GM15510 (cell line): ENCODE data around the gene ZBTB20.

Source experiments
- POLR2A ChIP-seq: IDR thresholded peaks from 3 replicates; pipeline ENCODE4 v1.6.1; 2011; ENCODE audit warnings: borderline replicate concordance; ENCODE audit not compliant: insufficient read length; ENCODE audit errors: extremely low read depth

ZBTB20 gene

DNA sequence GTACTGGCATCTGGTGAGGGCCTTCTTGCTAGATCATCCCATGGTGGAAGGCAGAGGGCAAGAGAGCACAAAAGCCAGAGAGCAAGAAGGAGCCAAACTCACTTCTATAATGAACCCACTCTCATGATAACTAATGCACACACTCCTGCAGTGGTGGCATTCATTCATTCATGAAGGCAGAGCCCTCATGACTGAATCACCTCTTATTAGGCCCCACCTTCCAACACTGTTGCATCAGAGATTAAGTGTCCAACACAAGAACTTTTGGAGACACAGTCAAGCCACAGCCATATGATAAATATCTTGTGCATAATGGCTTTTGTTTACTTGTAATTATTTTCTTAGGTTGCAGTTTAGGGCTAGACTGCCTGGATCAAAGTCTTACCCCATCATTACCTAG, 670.6 kb downstream of the ZBTB20 start:
- TF ChIP-seq POLR2A: no peak

DNA sequence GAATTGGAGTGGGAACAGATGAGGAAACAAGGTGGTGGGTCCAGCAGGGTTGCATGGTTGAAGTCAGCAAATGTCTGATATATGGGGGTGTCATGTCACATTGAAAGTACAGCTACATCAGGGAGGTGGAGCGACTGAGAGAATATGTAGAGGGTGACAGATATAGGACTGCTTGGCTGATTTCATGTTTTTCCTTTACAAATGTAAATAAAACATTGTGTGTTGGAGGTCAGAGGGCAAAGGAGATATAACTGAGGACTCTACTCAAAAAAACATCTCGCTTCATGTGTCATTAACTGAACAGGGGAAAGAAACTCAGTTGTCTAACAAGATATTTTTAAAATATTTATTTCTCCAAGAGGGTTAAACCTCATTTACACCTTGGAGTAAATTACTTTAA, 675.6 kb downstream of the ZBTB20 start:
- TF ChIP-seq POLR2A: no peak

DNA sequence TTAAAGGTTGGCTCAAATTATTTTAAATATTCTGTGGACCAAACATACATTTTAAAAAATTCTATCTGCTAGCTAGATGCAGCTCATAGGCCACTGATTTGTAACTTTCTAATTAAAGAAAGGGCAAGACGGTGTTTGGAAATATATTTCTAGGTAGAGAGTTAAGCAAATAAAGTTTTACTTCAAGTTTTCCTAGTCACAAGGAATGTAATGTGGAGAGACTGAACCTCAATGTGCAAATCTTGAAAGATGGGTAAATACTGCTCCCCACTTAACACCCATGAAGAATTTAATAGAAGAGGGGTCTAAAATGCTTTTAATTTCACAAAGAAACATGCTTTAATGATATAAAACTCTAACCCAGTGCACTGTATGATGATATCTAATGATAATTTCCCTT, 678.0 kb downstream of the ZBTB20 start:
- no peak for TF ChIP-seq POLR2A

DNA sequence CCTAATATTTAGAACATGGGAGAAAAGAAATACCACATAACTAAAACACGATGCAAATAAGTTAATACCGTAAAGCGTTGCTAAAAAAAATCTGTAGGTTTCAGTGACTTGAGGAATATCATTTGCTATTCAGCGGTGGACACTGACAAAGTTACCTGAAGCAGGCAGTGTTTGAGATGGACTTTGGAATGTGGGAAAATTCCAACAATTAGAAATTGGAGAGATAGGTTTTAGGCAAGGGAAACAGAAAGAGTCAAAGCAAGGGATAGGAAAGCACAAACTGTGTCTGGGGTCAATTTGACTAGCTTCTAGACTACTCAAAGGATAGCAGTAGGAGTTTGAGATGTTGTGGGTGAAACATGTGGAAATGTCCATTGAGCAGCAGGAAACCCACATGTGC, 680.3 kb downstream of the ZBTB20 start:
- TF ChIP-seq POLR2A: no peak

DNA sequence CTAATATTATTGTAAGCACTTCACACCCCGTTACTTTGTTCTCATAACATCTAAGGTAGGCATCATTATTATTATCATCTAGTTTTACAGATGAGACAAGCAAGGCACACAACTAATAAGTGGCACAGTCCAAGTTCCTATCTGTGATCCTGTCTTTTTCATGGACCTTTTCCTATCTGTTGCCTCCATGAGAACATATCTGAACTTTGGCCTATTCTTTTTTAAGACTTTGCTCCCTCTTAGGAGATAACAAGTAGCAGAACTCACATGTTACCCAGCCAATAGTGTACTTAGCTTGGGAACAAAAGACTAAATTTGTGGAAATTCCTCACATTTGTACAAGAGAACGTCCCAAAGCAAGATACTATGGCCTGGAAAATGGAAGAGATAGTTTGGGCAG, 680.8 kb downstream of the ZBTB20 start:
- no peak for TF ChIP-seq POLR2A

DNA sequence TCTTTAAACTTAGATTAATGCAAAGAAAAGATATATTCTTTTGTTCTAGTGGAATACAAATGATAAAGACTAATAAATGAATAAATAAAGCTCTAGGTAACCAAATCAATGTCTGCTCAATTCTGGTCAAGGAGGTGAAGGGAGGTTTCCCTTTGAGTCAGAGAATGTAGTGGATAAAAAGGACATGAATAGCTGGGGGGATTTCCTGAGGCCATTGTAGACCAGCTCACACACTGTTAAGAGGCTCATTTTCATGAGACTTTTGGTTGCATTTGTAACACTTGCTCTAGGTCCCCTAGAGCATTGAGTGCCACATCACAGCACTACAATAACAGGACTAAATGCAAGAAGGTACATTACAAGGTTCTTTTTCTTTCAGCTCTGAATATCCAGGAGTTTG, 682.5 kb downstream of the ZBTB20 start:
- TF ChIP-seq POLR2A: no peak

DNA sequence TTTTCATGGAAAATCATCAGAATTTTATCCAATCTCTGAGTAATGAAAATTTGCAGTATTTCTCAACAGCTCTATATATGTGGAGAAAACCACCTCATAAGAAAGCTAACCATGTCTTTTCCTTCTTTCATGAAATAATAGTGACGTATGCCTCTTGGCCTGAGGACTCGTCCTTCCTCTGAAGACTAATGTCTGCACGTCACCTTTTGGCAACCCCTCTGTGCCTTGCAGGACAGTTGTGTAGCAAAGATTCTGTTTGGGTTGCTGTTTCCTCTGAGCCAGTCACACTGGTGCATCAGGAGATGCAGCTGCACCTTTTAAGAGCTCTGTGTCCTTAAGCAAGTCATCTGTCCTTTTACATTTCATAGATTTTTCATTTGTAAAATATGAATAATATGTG, 684.3 kb downstream of the ZBTB20 start:
- TF ChIP-seq POLR2A: no peak

DNA sequence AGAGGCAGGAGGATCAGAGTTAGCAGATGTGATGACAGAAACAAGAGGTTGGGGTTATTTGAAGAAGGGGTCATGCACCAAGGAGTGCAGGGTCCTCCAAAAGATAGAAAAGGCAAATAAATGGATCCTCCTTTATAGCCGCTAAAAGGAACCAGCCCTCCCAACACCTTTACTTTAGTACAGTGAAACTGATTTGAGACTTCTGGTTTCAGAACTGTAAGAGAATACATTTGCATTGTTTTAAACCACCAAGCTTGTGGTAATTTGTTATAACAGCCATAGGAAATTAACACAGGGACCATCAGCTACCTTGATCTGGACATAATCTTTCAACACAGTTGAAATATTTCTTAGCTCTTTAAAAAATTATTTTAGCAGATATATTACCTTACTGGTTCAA, 686.6 kb downstream of the ZBTB20 start:
- TF ChIP-seq POLR2A: no peak

DNA sequence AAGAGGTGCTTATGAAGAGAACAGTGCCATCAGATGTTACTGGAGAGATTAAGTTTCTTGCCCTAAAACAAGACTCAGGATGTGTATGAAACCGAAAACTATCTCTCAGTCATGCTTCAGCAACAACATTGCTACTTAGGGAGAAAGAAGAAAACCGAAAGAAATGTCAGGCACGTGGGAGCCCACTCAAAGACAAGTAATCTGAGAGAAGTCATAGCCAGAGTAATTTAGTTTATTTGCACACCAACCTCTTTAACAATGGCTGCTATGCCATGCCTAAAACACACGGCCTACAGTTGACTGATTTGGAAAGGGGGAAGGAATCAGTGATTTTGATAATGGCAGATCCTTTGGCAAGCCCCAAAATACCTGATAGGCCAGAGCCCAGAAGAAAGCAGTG, 690.3 kb downstream of the ZBTB20 start:
- no peak for TF ChIP-seq POLR2A

DNA sequence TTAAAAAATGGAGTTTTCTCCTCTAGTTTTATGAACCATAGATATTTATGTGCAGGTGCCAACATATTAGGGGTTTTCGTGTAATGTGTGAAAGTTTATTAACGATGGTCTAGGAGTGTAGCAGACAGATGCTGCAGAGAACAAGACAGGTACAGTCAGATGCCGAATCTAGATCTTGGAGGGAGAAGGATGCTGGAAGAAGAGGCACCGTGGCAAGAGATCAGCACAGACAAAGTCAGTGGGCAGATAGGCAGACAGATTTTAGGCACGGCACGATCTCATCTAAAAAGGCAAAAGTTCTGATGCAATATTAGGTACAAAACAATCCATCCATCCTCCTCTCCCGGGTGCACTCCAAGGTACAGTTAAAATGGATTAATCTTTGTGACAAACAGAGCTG, 691.7 kb downstream of the ZBTB20 start:
- TF ChIP-seq POLR2A: no peak

DNA sequence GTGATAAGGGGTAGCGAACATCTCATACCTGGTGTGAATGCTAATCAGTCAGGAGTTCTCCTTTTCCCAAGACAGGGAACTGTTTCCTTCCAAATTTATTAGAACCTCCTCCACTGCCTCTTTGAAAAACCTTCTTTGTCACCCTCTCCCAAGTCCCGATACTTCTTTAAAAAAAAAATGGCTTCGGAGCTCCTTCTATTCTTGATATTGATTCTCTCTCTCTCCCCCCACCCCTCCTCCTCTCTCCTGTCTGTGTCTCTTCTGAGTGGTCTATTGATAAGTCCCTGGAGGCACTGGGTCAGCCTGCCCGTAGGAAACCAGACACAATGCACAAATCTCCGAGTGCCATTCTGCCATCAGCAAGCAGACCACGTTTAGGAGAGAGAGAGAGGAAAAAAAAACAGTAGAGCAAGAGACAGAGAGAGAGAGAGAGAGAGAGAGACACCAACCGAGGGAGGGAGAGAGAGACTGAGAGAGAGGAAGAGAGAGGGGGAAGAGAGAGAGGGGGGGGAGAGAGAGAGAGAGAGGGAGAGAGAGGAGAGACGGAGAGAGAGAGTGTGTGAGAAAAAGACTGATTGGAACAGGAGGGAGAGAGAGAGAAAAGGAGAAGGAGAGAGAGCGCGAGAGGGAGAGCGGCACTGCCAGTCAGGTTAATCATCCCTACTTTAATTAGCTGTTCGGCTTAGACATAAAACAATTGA, 692.4 kb downstream of the ZBTB20 start:
- no peak for TF ChIP-seq POLR2A

DNA sequence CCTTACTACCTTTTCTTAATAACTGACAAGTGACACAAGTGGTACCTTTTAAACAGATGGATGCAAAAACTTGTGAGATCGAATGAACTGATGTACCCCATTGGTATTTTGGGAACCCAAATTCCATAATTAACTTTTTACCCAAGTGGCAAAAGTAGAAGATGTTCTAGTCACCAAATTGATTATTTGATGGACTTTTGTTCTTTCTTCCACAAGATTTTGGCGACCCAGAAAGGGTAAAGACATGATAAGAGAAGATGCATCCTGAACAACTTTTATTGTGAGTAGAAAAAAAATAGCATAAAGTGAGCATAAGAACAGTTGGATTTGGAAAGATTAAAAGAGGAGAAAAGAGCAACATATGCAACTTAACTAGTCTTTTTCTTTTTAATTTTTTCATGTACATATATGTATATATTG, 693.7 kb downstream of the ZBTB20 start:
- TF ChIP-seq POLR2A: no peak

DNA sequence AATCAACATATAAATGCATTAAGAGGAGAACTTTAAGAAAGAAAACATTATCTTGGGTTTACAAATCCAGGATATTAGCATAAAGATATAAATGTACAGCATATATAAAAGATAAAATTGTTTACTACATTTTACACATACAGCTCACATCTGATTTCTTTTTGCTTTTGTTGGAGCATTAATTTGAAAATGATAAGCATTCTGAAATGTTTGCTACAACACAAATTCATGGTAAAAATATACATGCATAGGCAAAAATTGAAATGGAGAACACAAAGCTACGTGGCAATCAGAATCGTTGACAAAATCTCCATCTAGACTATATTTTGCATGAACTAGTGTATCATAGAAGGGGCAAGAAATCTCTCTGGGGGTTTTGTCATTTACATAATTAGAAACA, 694.2 kb downstream of the ZBTB20 start:
- no peak for TF ChIP-seq POLR2A

DNA sequence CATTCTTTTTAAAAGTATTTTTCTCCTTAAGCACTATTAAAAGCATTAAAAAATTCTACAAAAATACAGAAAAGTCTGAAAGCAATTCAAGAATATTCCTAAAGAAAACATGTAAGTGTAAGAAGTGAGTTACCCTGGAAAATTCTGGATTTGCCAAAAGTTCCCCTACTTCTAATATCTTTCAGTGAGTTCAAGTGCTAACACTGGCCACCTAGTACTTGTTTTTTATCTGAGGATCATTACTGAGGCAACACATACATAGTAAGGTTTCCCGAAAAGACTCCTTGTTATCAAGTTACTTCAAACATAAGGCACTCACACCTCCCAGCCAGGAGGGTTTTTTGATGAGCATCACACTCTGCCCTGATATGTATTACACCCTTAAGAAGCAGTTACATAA, 694.8 kb downstream of the ZBTB20 start:
- TF ChIP-seq POLR2A: no peak

DNA sequence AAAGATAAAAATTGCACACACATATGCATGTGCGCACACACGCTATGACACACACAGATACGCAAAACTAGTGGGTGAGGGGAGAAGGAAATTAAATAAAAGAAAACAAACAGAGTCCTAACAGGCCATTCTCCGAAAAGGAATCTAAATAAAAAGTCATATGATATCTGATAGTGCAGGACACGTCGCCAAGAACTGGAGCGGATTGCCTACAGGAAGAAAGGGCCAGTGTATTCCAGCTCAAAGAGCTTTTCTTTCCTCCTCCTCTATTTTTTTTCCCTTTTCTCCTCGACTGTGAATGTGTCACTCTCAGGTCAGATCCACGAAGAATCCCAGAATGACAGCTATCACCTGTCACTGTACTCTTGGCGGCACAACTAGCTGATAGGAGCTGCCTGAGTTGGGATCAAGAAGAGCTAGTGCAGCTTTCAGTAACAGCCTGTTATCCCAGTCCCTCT, 695.5 kb downstream of the ZBTB20 start:
- TF ChIP-seq POLR2A: no peak

DNA sequence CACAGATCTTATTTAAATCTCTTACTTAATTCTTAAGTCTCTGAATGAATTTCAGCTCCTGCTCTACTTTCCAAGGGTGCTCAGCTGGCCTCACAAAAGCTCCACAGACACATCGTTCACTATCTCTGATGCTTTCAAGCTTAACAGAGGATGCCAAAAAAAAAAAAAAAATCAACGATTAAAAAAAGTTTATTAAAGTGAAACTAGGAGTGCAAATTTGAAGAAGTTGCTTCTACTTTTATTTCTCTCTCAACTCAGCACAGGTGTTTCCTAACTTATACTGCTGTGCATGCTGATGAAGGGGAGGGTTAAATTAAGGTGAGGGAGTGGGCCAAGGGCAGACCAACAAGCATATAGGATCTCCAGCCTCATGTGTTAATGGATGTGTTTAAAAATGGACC, 696.0 kb downstream of the ZBTB20 start:
- no peak for TF ChIP-seq POLR2A

DNA sequence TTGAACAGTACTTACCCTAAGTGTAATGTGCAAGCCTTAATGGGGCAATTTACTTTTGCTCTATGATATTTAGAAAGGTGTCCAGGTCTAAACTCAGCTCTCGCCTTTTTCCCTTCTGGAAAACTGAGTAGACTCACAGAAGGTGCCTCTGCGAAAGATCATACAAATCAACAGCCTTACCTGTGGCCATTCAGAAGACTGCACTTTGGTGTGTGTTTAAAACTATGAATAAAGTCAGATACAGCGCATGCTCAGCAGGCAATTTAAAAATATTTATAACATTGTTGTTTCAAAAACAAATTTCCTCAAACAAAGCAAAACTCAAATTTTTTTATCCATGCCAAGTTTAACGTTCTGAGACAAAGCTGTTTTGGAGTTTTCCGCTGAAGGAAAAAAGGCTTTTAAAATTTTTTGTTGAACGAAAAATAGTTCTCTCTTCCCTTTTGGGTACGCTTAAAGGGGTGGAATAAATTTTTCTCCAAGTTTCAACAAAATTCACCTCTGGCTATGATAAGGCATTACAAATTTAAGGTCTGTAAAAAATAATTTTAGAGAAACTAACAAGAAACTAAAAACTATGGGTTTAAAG, 697.0 kb downstream of the ZBTB20 start:
- TF ChIP-seq POLR2A: peak; percentile 41

DNA sequence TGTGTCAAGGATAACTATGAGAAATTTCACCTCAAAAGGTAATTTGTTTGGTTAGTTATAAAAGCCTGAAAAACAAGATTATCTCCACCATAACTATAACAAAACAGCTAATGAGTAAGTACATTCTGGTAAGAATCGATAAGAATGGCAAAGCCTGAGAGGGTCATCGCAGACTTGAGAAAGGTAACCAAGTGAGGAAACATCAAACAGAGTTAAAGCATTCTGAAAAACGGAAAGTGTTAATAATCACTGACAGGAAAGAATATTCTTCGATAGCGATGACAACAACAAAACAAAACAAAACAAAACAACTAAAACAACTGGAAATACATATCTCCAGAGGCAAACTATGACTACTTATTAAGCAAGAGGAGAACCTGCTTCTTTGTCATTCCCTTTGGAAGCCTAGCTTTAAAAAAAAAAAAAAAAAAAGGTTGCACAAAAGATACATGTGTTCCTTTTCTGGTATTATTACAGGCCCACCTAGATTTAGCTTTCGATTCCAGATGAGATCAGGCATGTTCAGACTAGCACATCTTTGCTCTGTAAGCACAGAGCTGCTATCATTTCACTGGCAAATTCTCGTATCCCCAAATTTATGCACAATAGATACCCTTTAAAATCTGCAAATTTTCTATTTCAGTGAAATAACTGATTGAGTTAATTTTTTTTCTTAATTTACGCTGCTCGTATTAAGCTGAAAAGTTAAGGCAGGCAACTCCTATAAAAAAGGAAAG, 697.6 kb downstream of the ZBTB20 start:
- TF ChIP-seq POLR2A: no peak
